Mammary epithelial cell (primary cell): Measurements from ENCODE around the gene LIPK.

Source experiments
- CTCF ChIP-seq, 2 donors: IDR thresholded peaks in 1 of 2; conservative IDR thresholded peaks in 1 of 2; 2 replicates each; pipeline ENCODE4 v1.5.1; 2011 to 2012; ENCODE audit warnings: inconsistent platforms in 2 of 2, low read length in 2 of 2, mild to moderate bottlenecking in 2 of 2, control low read depth in 1 of 2, low read depth in 1 of 2; ENCODE audit not compliant: insufficient read depth in 1 of 2; ENCODE audit errors: extremely low read depth in 1 of 2
- EZH2 ChIP-seq: IDR thresholded peaks from 2 replicates; pipeline ENCODE4 v1.6.1; 2012; ENCODE audit warnings: low read length, inconsistent platforms, borderline replicate concordance

- TF ChIP-seq CTCF (conservative IDR thresholded peaks at IDR 0.05 in 1 of 2, IDR thresholded peaks at IDR 0.05 in 1 of 2; ENCODE audit: extremely low read depth in 1 of 2, insufficient read depth in 1 of 2, low read depth in 1 of 2, low read length in 2 of 2) (peak; percentile 27 to 39), EZH2 (no peak)
These were observed 12.5 kb upstream of the LIPK start for GRCh38 chr10:88693392-88694020.
